ENCODE results near the gene EDDM13.
"Not testable (repeated sequence)": the region's sequence is repeated elsewhere in the genome, so short reads cannot be mapped to it uniquely, and the experiment has no call there.

EDDM13 gene

GRCh38 chr19:56261932-56262331, 10.6 kb upstream of the EDDM13 start:
- H2AFZ ChIP-seq (ENCODE audit: low read length, unreplicated experiment); H3K27me3 ChIP-seq (ENCODE audit: insufficient read depth, low read length); H3K4me1 ChIP-seq (ENCODE audit: control insufficient read depth, insufficient read depth, low read length, unreplicated experiment); H3K79me2 ChIP-seq (ENCODE audit: control insufficient read depth, insufficient read depth, low read length, unreplicated experiment); H3K4me3 ChIP-seq (ENCODE audit: low read depth, low read length); H3K36me3 ChIP-seq (ENCODE audit: insufficient read depth, low read length); H3K27ac ChIP-seq (ENCODE audit: low read depth, low read length): not testable (repeated sequence)

GRCh38 chr19:56263319-56263718, 9.2 kb upstream of the EDDM13 start:
- Histone ChIP-seq H3K36me3 (ENCODE audit: insufficient read depth, low read length) (no peaks in the 10 kb centered on the region), H3K4me1 (ENCODE audit: control insufficient read depth, insufficient read depth, low read length, unreplicated experiment) (no peaks in the 10 kb centered on the region), H3K4me3 (ENCODE audit: low read depth, low read length) (no peak overlapping the region), H3K27me3 (ENCODE audit: insufficient read depth, low read length) (no peaks in the 10 kb centered on the region), H3K79me2 (ENCODE audit: control insufficient read depth, insufficient read depth, low read length, unreplicated experiment) (no peaks in the 10 kb centered on the region), H3K27ac (ENCODE audit: low read depth, low read length) (no peak overlapping the region), H2AFZ (ENCODE audit: low read length, unreplicated experiment) (no peak overlapping the region)

GRCh38 chr19:56266051-56266450, 6.5 kb upstream of the EDDM13 start:
- H2AFZ ChIP-seq (ENCODE audit: low read length, unreplicated experiment): no peak overlapping the region
- no peaks in the 10 kb centered on the region for H3K79me2 ChIP-seq (ENCODE audit: control insufficient read depth, insufficient read depth, low read length, unreplicated experiment)
- no peaks in the 10 kb centered on the region for H3K4me1 ChIP-seq (ENCODE audit: control insufficient read depth, insufficient read depth, low read length, unreplicated experiment)
- no peak overlapping the region for H3K27ac ChIP-seq (ENCODE audit: low read depth, low read length)
- H3K27me3 ChIP-seq (ENCODE audit: insufficient read depth, low read length): no peaks in the 10 kb centered on the region
- no peaks in the 10 kb centered on the region for H3K36me3 ChIP-seq (ENCODE audit: insufficient read depth, low read length)
- H3K4me3 ChIP-seq (ENCODE audit: low read depth, low read length): no peak overlapping the region

- no peaks in the 10 kb centered on the region for H3K36me3 ChIP-seq (ENCODE audit: insufficient read depth, low read length)
- H3K27me3 ChIP-seq (ENCODE audit: insufficient read depth, low read length): no peaks in the 10 kb centered on the region
- H3K4me3 ChIP-seq (ENCODE audit: low read depth, low read length): no peak overlapping the region
- no peaks in the 10 kb centered on the region for H3K79me2 ChIP-seq (ENCODE audit: control insufficient read depth, insufficient read depth, low read length, unreplicated experiment)
- no peak overlapping the region for H2AFZ ChIP-seq (ENCODE audit: low read length, unreplicated experiment)
- H3K27ac ChIP-seq (ENCODE audit: low read depth, low read length): no peak overlapping the region
- H3K4me1 ChIP-seq (ENCODE audit: control insufficient read depth, insufficient read depth, low read length, unreplicated experiment): no peaks in the 10 kb centered on the region
Measured at GRCh38 chr19:56269348-56269747, 3.2 kb upstream of the EDDM13 start.

- no peaks in the 10 kb centered on the region for H3K4me1 ChIP-seq (ENCODE audit: control insufficient read depth, insufficient read depth, low read length, unreplicated experiment)
- no peaks in the 10 kb centered on the region for H3K79me2 ChIP-seq (ENCODE audit: control insufficient read depth, insufficient read depth, low read length, unreplicated experiment)
- no peaks in the 10 kb centered on the region for H3K36me3 ChIP-seq (ENCODE audit: insufficient read depth, low read length)
- H3K27ac ChIP-seq (ENCODE audit: low read depth, low read length): no peak overlapping the region
- no peak overlapping the region for H3K4me3 ChIP-seq (ENCODE audit: low read depth, low read length)
- H3K27me3 ChIP-seq (ENCODE audit: insufficient read depth, low read length): no peaks in the 10 kb centered on the region
- H2AFZ ChIP-seq (ENCODE audit: low read length, unreplicated experiment): no peak overlapping the region
Measured at GRCh38 chr19:56270676-56271075, 1.9 kb upstream of the EDDM13 start.

- no peaks in the 10 kb centered on the region for H3K27me3 ChIP-seq (ENCODE audit: insufficient read depth, low read length)
- no peaks in the 10 kb centered on the region for H3K36me3 ChIP-seq (ENCODE audit: insufficient read depth, low read length)
- H3K4me1 ChIP-seq (ENCODE audit: control insufficient read depth, insufficient read depth, low read length, unreplicated experiment): no peaks in the 10 kb centered on the region
- H3K4me3 ChIP-seq (ENCODE audit: low read depth, low read length): no peak overlapping the region
- no peak overlapping the region for H3K27ac ChIP-seq (ENCODE audit: low read depth, low read length)
- H2AFZ ChIP-seq (ENCODE audit: low read length, unreplicated experiment): no peak overlapping the region
- H3K79me2 ChIP-seq (ENCODE audit: control insufficient read depth, insufficient read depth, low read length, unreplicated experiment): no peaks in the 10 kb centered on the region
Measured at GRCh38 chr19:56271151-56271550, 1.4 kb upstream of the EDDM13 start.

- Histone ChIP-seq H3K4me1 (ENCODE audit: control insufficient read depth, insufficient read depth, low read length, unreplicated experiment) (no peaks in the 10 kb centered on the region), H3K36me3 (ENCODE audit: insufficient read depth, low read length) (no peaks in the 10 kb centered on the region), H3K79me2 (ENCODE audit: control insufficient read depth, insufficient read depth, low read length, unreplicated experiment) (no peaks in the 10 kb centered on the region), H3K27ac (ENCODE audit: low read depth, low read length) (no peak overlapping the region), H3K27me3 (ENCODE audit: insufficient read depth, low read length) (no peaks in the 10 kb centered on the region), H3K4me3 (ENCODE audit: low read depth, low read length) (no peak overlapping the region), H2AFZ (ENCODE audit: low read length, unreplicated experiment) (no peak overlapping the region)
Measured at GRCh38 chr19:56273563-56274117, 1.1 kb downstream of the EDDM13 start.

- no peaks in the 10 kb centered on the region for H3K4me1 ChIP-seq (ENCODE audit: control insufficient read depth, insufficient read depth, low read length, unreplicated experiment)
- H3K27ac ChIP-seq (ENCODE audit: low read depth, low read length): no peak overlapping the region
- no peaks in the 10 kb centered on the region for H3K27me3 ChIP-seq (ENCODE audit: insufficient read depth, low read length)
- no peaks in the 10 kb centered on the region for H3K36me3 ChIP-seq (ENCODE audit: insufficient read depth, low read length)
- H2AFZ ChIP-seq (ENCODE audit: low read length, unreplicated experiment): no peak overlapping the region
- no peak overlapping the region for H3K4me3 ChIP-seq (ENCODE audit: low read depth, low read length)
- no peaks in the 10 kb centered on the region for H3K79me2 ChIP-seq (ENCODE audit: control insufficient read depth, insufficient read depth, low read length, unreplicated experiment)
Measured at GRCh38 chr19:56282809-56283208, 10.3 kb downstream of the EDDM13 start.

- H3K4me3 ChIP-seq (ENCODE audit: low read depth, low read length): no peak overlapping the region
- no peaks in the 10 kb centered on the region for H3K27me3 ChIP-seq (ENCODE audit: insufficient read depth, low read length)
- H3K36me3 ChIP-seq (ENCODE audit: insufficient read depth, low read length): no peaks in the 10 kb centered on the region
- H2AFZ ChIP-seq (ENCODE audit: low read length, unreplicated experiment): no peak overlapping the region
- no peaks in the 10 kb centered on the region for H3K4me1 ChIP-seq (ENCODE audit: control insufficient read depth, insufficient read depth, low read length, unreplicated experiment)
- no peak overlapping the region for H3K27ac ChIP-seq (ENCODE audit: low read depth, low read length)
- no peaks in the 10 kb centered on the region for H3K79me2 ChIP-seq (ENCODE audit: control insufficient read depth, insufficient read depth, low read length, unreplicated experiment)
Measured at GRCh38 chr19:56284746-56285145, 12.2 kb downstream of the EDDM13 start.

- Histone ChIP-seq H3K27ac (ENCODE audit: low read depth, low read length) (no peak overlapping the region), H3K36me3 (ENCODE audit: insufficient read depth, low read length) (no peaks in the 10 kb centered on the region), H2AFZ (ENCODE audit: low read length, unreplicated experiment) (no peak overlapping the region), H3K27me3 (ENCODE audit: insufficient read depth, low read length) (no peaks in the 10 kb centered on the region), H3K79me2 (ENCODE audit: control insufficient read depth, insufficient read depth, low read length, unreplicated experiment) (no peaks in the 10 kb centered on the region), H3K4me3 (ENCODE audit: low read depth, low read length) (no peak overlapping the region), H3K4me1 (ENCODE audit: control insufficient read depth, insufficient read depth, low read length, unreplicated experiment) (no peaks in the 10 kb centered on the region)
Measured at GRCh38 chr19:56290104-56290503, 17.6 kb downstream of the EDDM13 start.

GRCh38 chr19:56291867-56292266, 19.3 kb downstream of the EDDM13 start:
- Histone ChIP-seq H2AFZ (ENCODE audit: low read length, unreplicated experiment) (no peak overlapping the region), H3K27me3 (ENCODE audit: insufficient read depth, low read length) (no peaks in the 10 kb centered on the region), H3K27ac (ENCODE audit: low read depth, low read length) (no peak overlapping the region), H3K4me3 (ENCODE audit: low read depth, low read length) (no peak overlapping the region), H3K36me3 (ENCODE audit: insufficient read depth, low read length) (no peaks in the 10 kb centered on the region), H3K79me2 (ENCODE audit: control insufficient read depth, insufficient read depth, low read length, unreplicated experiment) (no peaks in the 10 kb centered on the region), H3K4me1 (ENCODE audit: control insufficient read depth, insufficient read depth, low read length, unreplicated experiment) (no peaks in the 10 kb centered on the region)

All from ACC112 (cell line).